ENCODE measurements around the gene WDR19. TPM values are rescaled to one million over a fixed set of nuclear protein-coding genes. Genes with fewer than 3 reads are reported as not detected.

Gene WDR19
- total RNA-seq, 1 donor from 2014 or later = 70.5 TPM

Other genes starting within 250 kb of the WDR19 start
- 0.62 TPM for gene TMEM156, start 150.1 kb upstream of the WDR19 start, total RNA-seq
- 48.2 TPM for gene KLHL5, start 120.3 kb upstream of the WDR19 start, total RNA-seq
- 54.6 TPM for gene RFC1, start 183.8 kb downstream of the WDR19 start, total RNA-seq
- 1.2 TPM for gene KLB, start 224.4 kb downstream of the WDR19 start, total RNA-seq